Left renal cortex interstitium (tissue), 4 donors: ENCODE data around the gene SPPL3. TPM values are rescaled to one million over a fixed set of nuclear protein-coding genes. Genes with fewer than 3 reads are reported as not detected.

Source experiments
- polyA plus RNA-seq, 4 donors: library from polyadenylated mRNA; unstranded; fragments of 120-200 nt; gene quantifications; one replicate each; pipeline ENCODE4 v1.2.1, GENCODE V29; 2013; ENCODE audit not compliant: insufficient read length in 4 of 4

The SPPL3 gene
- polyA plus RNA-seq, 4 donors: 74.2 to 86.5 (median 79.6) TPM

Other genes starting within 250 kb of the SPPL3 start
- 100 to 1,000 TPM; 150 to 183 (median 151) TPM for gene MLEC, start 217.2 kb downstream of the SPPL3 start, polyA plus RNA-seq
- 10 to 100 TPM; 70.1 to 76.1 (median 72.2) TPM for gene UNC119B, start 193.9 kb downstream of the SPPL3 start, polyA plus RNA-seq
- 10 to 100 TPM; 18.1 to 24.2 (median 23.2) TPM for gene ACADS, start 178.5 kb downstream of the SPPL3 start, polyA plus RNA-seq
- 10 to 100 TPM; 12.2 to 24.9 (median 17.2) TPM for gene HNF1A, start 74.2 kb upstream of the SPPL3 start, polyA plus RNA-seq
- gene C12orf43, start 112.1 kb upstream of the SPPL3 start, polyA plus RNA-seq: 10 to 100 TPM; 15.7 to 21.8 (median 19.5) TPM
- gene OASL, start 134.9 kb upstream of the SPPL3 start, polyA plus RNA-seq: under 1 TPM in 3 of 4 donors, not detected in 1; 0.08 to 0.22 (median 0.13) TPM
- 1 to 10 TPM in 3 of 4 donors, under 1 TPM in 1; 0.73 to 1.1 (median 1.0) TPM for gene P2RX7, start 228.5 kb upstream of the SPPL3 start, polyA plus RNA-seq